GM19463 (cell line): ENCODE measurements around the gene LAMTOR1.
A peak's percentile ranks its signal among the peaks of the same experiment; 100 is the strongest.

Experiments
- ATAC-seq: cut with Tn5 transposase; IDR thresholded peaks from one replicate; pipeline ENCODE4 v1.9.1; 2021; ENCODE audit warnings: mild to moderate bottlenecking, moderate library complexity; ENCODE audit not compliant: unreplicated experiment

Gene LAMTOR1

DNA sequence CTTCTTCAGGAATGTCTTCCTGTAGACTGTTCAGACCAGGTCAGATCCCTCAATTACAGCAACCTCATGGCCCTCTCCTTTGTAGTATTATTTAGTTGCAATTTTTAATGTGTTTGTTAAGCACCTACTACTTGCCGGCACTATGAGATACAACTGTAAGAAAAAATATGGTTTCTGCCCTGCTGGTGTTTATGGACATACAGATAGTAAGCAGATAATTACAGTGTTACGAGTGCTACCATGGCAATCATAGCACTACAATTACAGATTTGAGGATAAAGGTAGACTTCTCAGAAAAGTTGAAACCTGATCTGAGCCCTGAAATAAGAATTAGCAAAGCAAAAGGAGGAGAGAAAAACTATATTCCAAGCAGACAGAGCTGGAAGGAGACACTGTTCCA, 19.7 kb downstream of the LAMTOR1 start:
- no peak for ATAC-seq

DNA sequence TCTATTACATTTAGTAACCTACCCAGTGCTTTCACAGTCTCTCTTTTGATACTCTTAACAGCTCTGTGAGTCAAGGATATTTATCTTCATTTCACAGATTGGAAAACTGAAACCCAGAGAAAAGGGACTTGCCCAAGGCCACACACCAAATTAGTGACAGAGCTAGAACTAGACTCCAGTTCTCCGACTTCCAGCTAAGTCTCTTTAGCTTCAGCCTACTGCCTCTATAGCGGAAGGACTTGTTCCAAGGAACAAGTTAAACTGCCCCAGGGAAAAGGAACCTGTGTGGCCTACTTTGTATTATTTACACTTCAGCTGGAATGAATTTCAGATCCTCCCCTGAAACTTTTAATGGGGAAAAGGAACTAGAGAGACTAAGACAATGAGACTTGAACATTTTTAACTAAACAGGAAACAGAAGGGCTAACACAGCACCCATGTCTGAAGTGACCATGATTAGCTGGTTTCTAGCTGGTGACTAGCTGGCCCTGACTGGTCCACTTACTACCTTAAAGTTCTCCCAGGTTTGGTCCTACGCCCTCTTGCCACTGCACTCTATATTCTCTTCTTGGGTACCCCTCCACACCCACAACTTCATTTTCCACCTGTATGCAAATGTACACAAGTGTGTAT, 21.2 kb downstream of the LAMTOR1 start:
- no peak for ATAC-seq

DNA sequence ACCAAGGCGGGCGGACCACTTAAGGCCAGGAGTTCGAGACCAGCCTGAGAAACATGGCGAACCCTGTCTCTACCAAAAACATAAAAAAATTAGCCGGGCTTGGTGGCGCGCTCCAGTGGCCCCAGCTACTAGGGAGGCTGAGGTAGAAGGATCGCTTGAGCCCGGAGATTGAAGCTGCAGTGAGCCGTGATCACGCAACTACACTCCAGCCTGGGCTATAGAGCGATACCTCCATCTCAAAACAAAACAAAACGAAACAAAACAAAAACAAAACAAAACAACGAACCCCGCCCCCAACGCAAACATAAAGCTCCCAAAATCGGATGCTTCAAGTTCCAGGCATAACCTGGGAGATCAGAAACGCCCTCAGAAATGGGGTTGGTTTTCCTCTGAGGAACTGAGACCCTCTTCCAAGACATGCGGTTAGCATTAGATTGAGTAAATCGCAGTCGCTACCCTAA, 21.9 kb downstream of the LAMTOR1 start:
- ATAC-seq, result no peak

DNA sequence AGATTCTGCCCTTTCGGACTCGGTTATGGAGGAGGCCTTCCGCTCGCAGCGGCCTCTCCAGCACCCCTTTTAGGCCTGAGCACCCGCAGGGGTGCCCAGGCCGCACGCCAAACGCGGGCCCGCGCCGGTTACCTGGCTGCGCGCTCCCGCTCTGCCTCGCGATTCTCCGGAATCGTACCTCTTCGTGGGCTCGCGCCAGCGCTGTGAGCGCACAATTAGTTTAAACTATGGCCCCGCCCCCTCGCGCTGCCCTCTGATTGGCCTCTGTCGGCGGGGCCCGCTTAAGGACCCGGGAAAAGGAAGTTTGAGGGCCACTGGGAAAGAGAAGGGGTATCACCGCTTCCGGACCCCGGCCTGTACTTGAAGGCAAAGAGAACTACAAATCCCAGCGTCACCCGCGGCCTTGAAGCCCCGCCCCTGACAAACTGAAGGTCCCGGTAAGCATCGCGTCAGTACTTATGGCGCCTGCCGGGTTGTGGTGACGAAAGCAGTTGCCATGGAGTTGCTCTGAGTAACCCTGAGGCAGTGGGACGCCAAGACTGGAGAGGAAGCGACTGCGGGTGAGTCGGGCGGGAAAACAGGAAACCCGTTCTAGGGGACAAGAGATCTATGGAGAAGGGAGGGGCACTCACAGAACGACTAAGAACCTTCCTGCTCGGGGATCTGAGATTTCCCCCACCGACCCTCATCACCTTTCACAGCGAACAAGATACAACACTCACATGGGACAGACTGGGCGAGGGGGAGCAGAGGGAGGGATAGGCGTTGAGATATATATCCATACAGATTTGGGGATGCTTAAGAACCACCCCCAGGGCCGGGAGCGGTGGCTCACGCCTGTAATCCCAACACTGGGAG, 22.5 kb downstream of the LAMTOR1 start, which contains the start of the genes LRRC51 and NUMA1:
Gene LRRC51, plus strand, starts transcription at position 525 of the 858 bp plus-strand sequence. CDS start 8,234 bp downstream, outside the sequence.
Gene NUMA1, minus strand, starts transcription at position 217 of the 858 bp plus-strand sequence. CDS start 44,599 bp downstream, outside the sequence.
- peak; percentile 92 for ATAC-seq

DNA sequence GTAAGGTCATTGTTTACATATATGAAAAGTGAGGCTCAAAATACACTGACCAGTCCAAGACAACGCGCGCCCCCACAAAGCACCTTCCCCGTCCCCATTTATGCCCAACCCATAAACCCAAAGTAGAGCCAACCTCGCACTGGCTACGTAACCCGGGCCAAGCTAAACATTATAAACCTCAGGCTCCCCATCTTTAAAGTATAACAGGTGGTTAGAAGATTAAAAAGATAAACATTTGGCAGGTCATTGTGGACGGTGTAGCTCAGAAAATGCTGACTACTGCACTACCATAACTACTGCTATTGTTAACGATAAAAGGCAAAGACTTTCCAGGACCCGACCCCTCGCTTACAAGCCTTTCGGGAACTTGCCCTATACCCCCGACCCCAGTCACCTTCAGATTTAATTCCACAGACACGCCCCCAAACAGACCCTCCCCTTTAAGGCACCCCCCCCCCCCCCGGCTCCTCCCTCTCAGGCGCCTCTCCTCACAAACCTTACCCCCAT, 23.2 kb downstream of the LAMTOR1 start:
- ATAC-seq, result no peak

DNA sequence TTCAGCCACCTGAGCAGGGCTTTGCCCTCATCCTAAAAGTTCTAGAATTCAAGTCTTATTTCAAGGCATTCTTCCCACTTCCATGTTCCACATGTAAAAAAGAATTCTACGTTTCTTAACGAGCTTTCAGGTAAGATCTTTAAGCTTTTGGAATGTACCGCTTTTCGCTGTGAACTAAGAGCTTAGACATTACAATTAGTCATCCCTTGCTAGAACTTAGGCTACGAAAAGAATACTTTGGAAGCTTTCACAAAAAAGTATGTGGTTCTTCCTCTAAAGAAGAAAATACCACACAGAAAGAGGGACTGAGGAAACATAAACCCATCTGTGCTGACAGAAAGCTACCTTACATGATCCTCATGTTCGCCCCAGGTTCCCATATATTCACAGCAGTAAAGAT, 24.6 kb downstream of the LAMTOR1 start:
- no peak for ATAC-seq

DNA sequence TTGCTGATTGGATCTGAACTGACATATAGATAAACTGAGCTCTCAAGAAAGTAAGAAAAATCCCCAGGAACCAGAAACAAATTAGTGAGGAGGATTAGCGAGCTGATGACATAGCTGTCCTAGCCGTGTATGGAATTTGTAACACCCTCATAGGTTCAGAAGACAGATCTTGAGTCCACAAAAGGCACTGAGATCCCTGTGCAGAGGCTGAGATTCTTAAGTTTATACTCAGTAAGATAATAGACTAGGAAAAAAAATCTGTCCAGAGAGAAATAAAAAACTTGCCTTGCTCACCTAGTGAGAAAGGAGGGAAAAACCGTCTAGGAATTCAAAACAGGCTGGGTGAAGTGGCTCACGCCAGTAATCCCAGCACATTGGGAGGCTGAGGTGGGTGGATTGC, 27.3 kb downstream of the LAMTOR1 start:
- ATAC-seq, result no peak

DNA sequence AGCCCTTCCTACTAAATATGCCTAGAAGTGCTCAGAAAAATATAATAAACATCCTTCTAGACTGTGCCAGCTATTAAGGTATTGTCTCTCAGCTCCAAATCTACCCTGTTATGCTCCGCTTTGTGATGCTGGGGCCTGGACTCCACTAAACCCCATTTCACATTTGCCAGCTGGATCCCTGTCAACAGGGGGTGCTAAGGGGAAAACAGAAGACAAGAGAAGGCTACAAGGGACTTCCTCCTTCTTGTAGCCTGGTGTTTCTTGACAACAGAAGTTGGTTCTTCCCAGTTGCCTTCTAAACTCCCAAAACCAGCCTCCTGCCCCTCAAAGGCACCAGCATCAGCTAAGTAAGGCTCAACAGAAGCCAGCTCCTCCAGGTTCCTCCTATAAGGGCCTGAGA, 28.0 kb downstream of the LAMTOR1 start:
- no peak for ATAC-seq

DNA sequence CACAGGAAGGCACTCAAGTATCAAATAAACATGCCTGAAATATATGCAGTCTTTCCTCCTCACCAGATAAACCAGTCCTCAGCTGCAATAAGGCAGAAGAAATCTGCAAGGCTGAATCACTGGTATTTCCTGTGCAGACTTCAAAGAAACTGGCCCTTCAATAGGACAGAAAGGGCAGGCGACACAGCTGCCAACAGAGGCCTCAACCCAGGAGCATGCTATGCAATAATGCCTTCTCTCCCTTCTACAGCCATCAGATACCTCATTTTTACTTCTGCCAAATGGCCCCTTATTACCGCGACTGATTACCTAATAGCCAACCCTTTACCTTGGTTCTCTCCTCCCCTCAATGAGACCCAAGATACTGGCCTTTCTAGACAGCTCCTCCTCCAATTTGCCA, 30.7 kb downstream of the LAMTOR1 start:
- no peak for ATAC-seq

DNA sequence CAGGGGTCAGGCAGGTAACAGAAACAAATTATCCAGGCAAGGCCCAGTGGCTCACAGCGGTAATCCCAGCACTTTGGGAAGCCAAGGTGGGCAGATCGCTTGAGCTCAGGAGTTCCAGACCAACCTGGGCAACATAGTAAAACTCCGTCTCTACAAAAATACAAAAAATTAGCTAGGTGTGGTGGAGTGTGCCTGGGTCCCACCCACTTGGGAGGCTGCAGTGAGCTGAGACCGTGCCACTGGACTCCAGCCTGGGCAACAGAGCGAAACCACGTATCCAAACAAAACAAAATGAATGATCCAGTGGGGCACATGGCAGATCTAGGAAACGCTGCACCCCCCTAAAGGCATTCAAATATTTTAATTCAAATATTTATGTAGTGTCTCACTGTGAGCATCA, 32.6 kb downstream of the LAMTOR1 start:
- ATAC-seq, result no peak

DNA sequence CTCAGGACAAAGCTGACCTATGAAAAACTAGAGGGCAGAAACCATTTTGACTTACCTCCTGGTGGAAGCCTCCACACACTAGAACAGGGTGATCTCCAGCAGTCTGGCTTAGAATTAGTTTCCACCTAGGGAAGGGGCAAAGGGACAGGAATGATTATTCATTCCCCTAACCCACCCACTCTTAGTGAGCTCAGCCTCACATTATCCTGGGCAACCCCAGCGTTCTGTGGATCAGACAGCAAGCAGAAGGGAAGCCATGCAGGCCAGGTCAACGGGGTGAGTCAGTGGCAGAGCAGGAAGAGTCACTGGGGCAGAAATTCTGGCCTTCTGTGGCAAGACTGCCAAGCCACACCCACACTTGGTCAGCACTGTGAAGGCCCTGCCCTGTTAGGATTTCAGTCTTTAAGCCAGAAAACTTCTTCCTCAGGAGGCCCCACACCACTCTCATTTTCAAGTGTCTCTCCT, 33.3 kb downstream of the LAMTOR1 start:
- peak; percentile 85 for ATAC-seq

DNA sequence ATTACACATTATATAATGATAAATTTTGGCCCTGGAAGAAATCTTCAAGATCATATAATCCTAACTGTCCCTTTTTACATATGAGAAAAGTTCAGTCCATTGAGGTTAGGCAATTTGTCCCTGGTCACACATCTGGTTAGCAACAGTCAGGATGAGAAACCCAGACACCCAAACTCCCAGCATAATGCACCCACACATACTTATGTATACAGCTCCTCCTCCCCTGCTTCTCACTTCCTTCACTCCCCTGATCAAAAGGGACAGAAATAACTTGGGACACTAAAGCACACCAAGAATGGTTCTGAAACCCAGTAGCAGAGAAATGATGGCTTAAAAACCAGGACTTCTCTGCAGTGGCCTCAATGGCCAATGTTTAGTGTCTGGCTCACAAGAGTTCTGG, 33.9 kb downstream of the LAMTOR1 start:
- ATAC-seq, result peak; percentile 22

DNA sequence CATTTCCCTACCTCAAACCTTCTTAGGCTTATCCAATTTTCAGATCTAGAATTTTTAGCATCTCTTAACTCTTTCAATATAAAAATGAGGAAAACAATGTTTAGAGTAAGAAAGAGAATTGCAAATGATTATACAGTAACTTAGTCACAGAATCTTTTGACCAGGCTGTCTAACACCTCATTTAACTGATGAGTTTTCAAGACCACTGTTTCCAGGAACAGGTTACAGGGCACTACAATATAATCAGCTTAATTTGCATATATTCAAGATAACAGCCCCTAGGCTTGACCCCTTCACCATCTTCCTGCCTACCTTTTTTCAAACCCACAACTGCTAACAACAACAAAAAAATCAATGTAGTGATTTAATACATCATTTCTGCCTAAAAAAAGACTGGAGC, 35.4 kb downstream of the LAMTOR1 start:
- ATAC-seq, result no peak

DNA sequence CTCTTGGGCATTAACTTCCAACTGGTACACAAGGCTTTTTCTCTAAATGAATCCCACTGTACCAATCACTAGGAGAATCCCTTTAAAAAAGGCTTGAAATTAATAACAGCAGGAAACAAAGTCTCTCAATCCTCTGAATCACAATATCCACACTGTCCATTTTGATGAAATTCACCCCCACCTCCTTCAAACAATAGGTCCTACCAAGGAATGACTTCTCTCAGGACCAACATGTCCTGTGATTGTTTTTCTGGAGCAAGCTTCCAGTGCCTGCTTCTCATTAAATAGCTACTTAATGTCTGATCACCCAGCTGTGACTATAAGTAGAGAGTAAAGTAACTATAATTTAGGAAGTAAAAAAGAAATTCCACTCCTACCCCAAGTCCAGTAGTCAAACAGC, 35.8 kb downstream of the LAMTOR1 start:
- no peak for ATAC-seq

DNA sequence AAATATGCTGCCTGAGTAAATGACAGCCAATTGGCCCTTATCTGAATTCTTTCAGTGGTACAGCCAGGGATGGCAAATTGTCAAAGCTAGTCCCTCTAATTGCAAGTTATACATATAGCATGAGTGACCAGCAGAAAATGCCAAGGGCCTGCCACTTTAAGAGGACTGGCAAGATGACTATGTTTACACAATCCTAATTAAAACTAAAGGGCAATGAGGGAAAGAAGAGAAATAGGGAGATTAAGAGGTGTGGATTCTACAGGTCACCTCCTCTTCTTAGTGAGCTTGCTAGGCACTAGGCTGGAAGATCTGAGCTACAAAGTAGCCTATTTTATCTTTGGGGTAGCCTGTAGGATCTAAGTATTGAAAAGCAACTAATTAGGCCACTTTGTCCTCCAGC, 36.2 kb downstream of the LAMTOR1 start:
- ATAC-seq, result no peak

DNA sequence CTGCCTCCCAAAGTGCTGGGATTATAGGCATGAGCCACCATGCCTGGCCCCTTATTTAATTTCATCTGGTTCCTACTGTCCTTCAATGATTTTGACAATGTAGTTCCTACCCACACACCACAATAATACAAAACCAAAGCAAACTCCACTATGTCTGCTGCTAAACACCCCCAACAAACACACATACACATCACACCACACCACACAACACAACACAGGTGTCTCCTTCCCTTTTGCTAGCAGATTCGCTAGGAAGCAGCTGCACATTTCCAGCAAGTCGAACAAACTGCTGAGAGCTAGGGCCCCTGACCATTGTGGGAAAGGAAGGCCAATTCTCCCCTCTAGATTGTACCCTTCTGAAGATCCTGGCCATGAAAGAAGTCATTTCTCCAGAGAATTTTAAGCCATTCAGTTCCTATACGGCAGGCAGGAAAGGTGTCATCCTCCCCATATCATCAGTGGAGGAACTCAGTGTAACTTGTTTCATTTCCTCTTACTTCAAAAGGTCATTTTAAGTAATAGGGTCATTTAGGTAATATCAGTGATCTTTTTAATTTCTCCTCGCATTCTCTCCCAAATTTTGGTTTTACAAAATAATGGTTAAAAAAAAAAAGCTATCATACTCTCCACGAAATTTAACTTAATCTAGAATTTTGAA, 41.2 kb downstream of the LAMTOR1 start:
- ATAC-seq, result no peak

DNA sequence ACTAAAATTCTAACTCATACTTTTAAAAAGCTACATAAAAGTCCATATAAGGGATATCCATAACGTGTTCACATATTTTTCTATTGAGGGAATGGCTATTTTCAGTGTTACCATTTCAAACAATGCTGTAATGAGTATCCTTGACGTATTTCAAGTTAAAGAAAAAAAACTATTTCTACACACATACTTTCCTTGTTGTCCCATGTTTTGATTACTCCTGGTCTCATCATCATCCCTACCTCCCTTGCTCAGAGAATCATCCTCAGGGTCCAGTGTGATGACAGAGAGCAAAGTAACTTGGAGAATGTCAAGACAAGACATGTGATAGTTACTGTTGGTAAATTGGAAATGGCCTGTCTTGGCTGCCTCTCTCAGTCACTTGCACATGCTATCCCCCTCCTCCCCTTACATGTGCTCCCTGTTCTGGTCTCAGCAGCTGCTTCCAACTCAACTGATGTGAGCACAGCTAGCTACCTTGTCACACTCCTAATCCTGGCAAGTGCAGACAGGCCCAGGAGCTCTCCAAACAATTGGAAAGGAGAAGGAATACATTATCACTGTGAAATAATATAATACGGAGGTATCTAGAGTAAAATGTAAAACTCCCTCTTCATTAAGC, 44.6 kb downstream of the LAMTOR1 start:
- no peak for ATAC-seq

DNA sequence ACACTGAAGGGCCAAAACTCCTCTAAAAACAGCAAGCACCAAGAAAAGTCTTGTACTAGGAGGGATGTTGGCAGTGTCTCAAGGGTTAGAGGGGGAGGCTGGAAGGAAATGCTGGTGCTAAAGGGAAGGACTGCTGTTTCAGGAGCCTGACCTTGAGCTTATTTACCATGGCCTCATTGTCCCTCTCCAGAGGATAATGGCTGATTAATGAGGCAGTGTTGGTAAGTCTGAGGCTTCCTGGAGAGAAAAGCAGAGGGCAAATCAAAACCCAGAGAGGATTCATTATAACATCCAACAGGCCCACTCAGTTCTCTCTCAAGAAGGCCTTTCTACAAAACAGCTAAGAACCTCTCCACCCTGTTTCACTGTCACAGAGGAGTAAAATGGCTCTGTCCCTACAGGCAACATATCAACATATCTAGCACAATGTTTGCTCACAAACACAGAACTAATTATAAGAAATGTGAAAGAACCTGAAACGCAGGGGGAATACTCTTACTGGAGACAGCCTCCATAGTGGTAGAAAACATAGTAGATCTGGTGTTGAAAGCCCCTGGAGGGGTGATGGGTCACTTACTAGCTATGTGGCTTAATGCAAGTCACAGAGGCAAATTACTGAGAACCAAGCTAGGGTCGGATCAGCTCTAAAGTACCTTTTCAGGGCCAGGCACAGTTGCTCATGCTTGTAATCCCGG, 54.2 kb downstream of the LAMTOR1 start:
- no peak for ATAC-seq
